ENCODE measurements around the gene GGT6.

DNA sequence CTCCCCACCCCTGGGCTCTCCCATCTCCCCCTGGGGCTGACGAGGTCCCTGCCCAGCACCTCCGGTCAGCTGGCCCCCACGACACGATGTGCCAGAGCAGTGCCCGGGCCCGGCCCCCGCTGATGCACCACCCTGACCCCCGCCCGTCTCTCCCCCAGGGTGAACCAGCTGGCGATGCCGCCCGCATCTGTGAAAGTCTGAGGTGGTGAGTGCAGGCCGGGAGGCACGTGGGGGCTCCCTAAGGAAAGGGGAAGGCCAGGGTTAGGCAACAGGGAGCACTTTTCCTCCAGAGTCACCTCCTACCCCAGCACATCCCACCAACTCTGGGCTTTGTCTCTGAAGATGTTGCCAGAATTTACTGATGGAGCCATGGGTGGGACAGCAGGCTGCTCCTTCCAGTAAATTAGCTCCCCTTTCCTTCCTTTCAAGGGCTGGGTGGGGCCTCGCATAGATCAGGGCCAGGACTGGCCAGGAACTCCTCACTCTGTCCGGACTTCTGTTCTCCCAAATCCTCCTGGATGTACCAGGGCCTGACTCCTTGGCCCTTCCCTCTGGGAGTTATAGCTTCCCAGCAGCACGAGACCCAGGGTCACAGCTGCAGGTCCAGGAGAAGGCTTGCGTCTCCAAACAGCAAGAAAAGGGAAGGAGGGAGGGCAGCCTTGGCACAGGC, 23.5 kb downstream of the GGT6 start:
- TF ChIP-seq, protein P1, sequence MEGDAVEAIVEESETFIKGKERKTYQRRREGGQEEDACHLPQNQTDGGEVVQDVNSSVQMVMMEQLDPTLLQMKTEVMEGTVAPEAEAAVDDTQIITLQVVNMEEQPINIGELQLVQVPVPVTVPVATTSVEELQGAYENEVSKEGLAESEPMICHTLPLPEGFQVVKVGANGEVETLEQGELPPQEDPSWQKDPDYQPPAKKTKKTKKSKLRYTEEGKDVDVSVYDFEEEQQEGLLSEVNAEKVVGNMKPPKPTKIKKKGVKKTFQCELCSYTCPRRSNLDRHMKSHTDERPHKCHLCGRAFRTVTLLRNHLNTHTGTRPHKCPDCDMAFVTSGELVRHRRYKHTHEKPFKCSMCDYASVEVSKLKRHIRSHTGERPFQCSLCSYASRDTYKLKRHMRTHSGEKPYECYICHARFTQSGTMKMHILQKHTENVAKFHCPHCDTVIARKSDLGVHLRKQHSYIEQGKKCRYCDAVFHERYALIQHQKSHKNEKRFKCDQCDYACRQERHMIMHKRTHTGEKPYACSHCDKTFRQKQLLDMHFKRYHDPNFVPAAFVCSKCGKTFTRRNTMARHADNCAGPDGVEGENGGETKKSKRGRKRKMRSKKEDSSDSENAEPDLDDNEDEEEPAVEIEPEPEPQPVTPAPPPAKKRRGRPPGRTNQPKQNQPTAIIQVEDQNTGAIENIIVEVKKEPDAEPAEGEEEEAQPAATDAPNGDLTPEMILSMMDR (conservative IDR thresholded peaks at IDR 0.05), result no peak
- TF ChIP-seq EZH2 (IDR thresholded peaks at IDR 0.05; ENCODE audit: low read depth), result no peak
